HG03095 (cell line): Measurements from ENCODE around the gene TIGD1.

Experiments
- ATAC-seq: cut with Tn5 transposase; IDR thresholded peaks from one replicate; pipeline ENCODE4 v1.9.1; 2021; ENCODE audit warnings: moderate library complexity; ENCODE audit not compliant: unreplicated experiment

Gene TIGD1

GRCh38 chr2:232550354-232551249 is at the start of gene TIGD1, which contains the start of gene EIF4E2:
TSS of gene TIGD1 (minus strand) at chr2:232550557. CDS start at chr2:232549882, 675 bp downstream.
TSS of gene EIF4E2 (plus strand) at chr2:232550689. CDS start at chr2:232550725, 36 bp downstream.
- peak; percentile 94 for ATAC-seq

- no peak for ATAC-seq
Measured at GRCh38 chr2:232598293-232598692, 47.9 kb upstream of the TIGD1 start.

GRCh38 chr2:232597362-232598079 is 47.2 kb upstream of the TIGD1 start:
- ATAC-seq: no peak

- no peak for ATAC-seq
Measured at GRCh38 chr2:232593982-232594381, 43.6 kb upstream of the TIGD1 start.

- ATAC-seq: no peak
Measured at GRCh38 chr2:232592772-232593395, 42.5 kb upstream of the TIGD1 start.

- ATAC-seq: no peak
Measured at GRCh38 chr2:232588680-232589585, 38.6 kb upstream of the TIGD1 start.

GRCh38 chr2:232588031-232588430 is 37.7 kb upstream of the TIGD1 start:
- no peak for ATAC-seq

- no peak for ATAC-seq
Measured at GRCh38 chr2:232587512-232587911, 37.2 kb upstream of the TIGD1 start.

GRCh38 chr2:232586943-232587505 is 36.7 kb upstream of the TIGD1 start:
- no peak for ATAC-seq

- no peak for ATAC-seq
Measured at GRCh38 chr2:232584238-232584637, 33.9 kb upstream of the TIGD1 start.

GRCh38 chr2:232581725-232582124 is 31.4 kb upstream of the TIGD1 start:
- ATAC-seq: no peak

- ATAC-seq: no peak
Measured at GRCh38 chr2:232580648-232580981, 30.3 kb upstream of the TIGD1 start.

- ATAC-seq: no peak
Measured at GRCh38 chr2:232578626-232579025, 28.3 kb upstream of the TIGD1 start.

GRCh38 chr2:232577841-232578240 is 27.5 kb upstream of the TIGD1 start:
- no peak for ATAC-seq

GRCh38 chr2:232576995-232577394 is 26.6 kb upstream of the TIGD1 start:
- no peak for ATAC-seq

- ATAC-seq: no peak
Measured at GRCh38 chr2:232575404-232575746, 25.0 kb upstream of the TIGD1 start.

- ATAC-seq: no peak
Measured at GRCh38 chr2:232574674-232575403, 24.5 kb upstream of the TIGD1 start.

- ATAC-seq: no peak
Measured at GRCh38 chr2:232573771-232574435, 23.5 kb upstream of the TIGD1 start.

- no peak for ATAC-seq
Measured at GRCh38 chr2:232573042-232573441, 22.7 kb upstream of the TIGD1 start.
